GM12878 (cell line): ENCODE data around the gene ADAMTS13.

ENCODE experiments used
- ATF7 ChIP-seq: fragments of 450-650 bp; IDR thresholded peaks from 2 replicates; pipeline ENCODE4 v1.6.1; 2016; ENCODE audit warnings: low read depth, mild to moderate bottlenecking
- EZH2 ChIP-seq: IDR thresholded peaks from 2 replicates; pipeline ENCODE4 v1.6.1; 2012; ENCODE audit warnings: low read depth, mild to moderate bottlenecking, control low read depth, inconsistent platforms, low read length, borderline replicate concordance; ENCODE audit not compliant: control insufficient read depth
- FOXK2 ChIP-seq: fragments of 450-650 bp; IDR thresholded peaks from 2 replicates; pipeline ENCODE4 v1.6.1; 2017; ENCODE audit warnings: mild to moderate bottlenecking, moderate library complexity
- FOXM1 ChIP-seq: IDR thresholded peaks from 2 replicates; pipeline ENCODE4 v1.6.1; 2012; ENCODE audit warnings: low read depth, mild to moderate bottlenecking, inconsistent platforms, low read length, moderate library complexity
- HDAC2 ChIP-seq: fragments of 200-600 bp; sonication (generic); IDR thresholded peaks from 2 replicates; pipeline ENCODE4 v1.6.1; 2017
- MTA3 ChIP-seq: IDR thresholded peaks from 2 replicates; pipeline ENCODE4 v1.6.1; 2012; ENCODE audit warnings: low read length, inconsistent platforms, borderline replicate concordance
- MXI1 ChIP-seq: fragments of 150-350 bp; IDR thresholded peaks from 2 replicates; pipeline ENCODE4 v1.6.1; 2011; ENCODE audit warnings: low read depth, mild to moderate bottlenecking, inconsistent platforms, low read length, improper control_type of control experiment
- RFX5 ChIP-seq: IDR thresholded peaks from 2 replicates; pipeline ENCODE4 v1.6.1; 2011; ENCODE audit warnings: low read depth, low read length, improper control_type of control experiment
- TCF12 ChIP-seq: IDR thresholded peaks from 2 replicates; pipeline ENCODE4 v1.6.1; 2011; ENCODE audit warnings: low read depth, mild to moderate bottlenecking, low read length
- TF ChIP-seq, protein P1 (sequence below), 3 experiments: IDR thresholded peaks in 2 of 3; conservative IDR thresholded peaks in 1 of 3; 2 replicates each; pipeline ENCODE4 v1.5.1; 2011; ENCODE audit warnings: low read depth in 3 of 3, low read length in 3 of 3, mild to moderate bottlenecking in 3 of 3, control low read depth in 2 of 3, moderate library complexity in 2 of 3, inconsistent platforms in 1 of 3, mixed read lengths in 1 of 3; ENCODE audit not compliant: control insufficient read depth in 2 of 3, insufficient read depth in 1 of 3; ENCODE audit errors: extremely low read depth in 1 of 3
- TF ChIP-seq, protein P2 (sequence below): fragments of 150-350 bp; IDR thresholded peaks from 2 replicates; pipeline ENCODE4 v1.6.1; 2016; ENCODE audit warnings: low read depth, low read length
- TF ChIP-seq, protein P3 (sequence below): IDR thresholded peaks from 2 replicates; pipeline ENCODE4 v1.6.1; 2012; ENCODE audit warnings: low read depth, low read length, improper control_type of control experiment

DNA sequence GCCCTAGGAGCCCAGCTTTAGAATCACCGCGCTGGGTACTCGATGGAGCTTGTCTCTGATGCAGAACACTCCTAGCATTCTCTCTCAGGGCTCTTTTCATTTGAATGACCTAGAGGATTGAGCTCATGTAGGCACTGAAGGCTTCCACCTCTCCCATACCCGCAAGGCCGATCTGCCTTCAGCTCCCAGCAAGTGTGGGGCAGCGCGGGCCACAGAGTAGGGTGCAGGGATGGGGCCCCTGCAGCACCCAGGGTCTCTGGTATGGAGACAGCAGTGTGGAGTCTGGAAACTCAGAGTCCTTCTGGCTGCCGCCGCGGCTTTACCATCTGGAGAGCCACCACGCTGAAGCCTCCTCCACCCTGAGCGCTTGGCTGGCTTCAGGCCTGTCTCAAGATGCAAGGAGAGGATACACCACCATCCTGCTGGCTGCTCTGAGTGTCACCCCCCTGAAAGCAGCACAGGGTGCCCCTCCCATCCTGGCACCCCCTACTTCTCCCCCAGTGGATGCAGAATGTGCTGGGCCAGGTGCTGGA is 33.1 kb upstream of the ADAMTS13 start:
- TF ChIP-seq, protein P1, sequence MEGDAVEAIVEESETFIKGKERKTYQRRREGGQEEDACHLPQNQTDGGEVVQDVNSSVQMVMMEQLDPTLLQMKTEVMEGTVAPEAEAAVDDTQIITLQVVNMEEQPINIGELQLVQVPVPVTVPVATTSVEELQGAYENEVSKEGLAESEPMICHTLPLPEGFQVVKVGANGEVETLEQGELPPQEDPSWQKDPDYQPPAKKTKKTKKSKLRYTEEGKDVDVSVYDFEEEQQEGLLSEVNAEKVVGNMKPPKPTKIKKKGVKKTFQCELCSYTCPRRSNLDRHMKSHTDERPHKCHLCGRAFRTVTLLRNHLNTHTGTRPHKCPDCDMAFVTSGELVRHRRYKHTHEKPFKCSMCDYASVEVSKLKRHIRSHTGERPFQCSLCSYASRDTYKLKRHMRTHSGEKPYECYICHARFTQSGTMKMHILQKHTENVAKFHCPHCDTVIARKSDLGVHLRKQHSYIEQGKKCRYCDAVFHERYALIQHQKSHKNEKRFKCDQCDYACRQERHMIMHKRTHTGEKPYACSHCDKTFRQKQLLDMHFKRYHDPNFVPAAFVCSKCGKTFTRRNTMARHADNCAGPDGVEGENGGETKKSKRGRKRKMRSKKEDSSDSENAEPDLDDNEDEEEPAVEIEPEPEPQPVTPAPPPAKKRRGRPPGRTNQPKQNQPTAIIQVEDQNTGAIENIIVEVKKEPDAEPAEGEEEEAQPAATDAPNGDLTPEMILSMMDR (IDR thresholded peaks at IDR 0.05 in 2 of 3, conservative IDR thresholded peaks at IDR 0.05 in 1 of 3; ENCODE audit: control insufficient read depth in 2 of 3, extremely low read depth in 1 of 3, insufficient read depth in 1 of 3, low read depth in 3 of 3, low read length in 3 of 3) = no peak
- TF ChIP-seq ATF7 (no peak), FOXK2 (no peak), RFX5 (no peak), EZH2 (no peak), MXI1 (no peak), FOXM1 (no peak), TCF12 (no peak), HDAC2 (no peak), MTA3 (no peak)
- TF ChIP-seq, protein P2, sequence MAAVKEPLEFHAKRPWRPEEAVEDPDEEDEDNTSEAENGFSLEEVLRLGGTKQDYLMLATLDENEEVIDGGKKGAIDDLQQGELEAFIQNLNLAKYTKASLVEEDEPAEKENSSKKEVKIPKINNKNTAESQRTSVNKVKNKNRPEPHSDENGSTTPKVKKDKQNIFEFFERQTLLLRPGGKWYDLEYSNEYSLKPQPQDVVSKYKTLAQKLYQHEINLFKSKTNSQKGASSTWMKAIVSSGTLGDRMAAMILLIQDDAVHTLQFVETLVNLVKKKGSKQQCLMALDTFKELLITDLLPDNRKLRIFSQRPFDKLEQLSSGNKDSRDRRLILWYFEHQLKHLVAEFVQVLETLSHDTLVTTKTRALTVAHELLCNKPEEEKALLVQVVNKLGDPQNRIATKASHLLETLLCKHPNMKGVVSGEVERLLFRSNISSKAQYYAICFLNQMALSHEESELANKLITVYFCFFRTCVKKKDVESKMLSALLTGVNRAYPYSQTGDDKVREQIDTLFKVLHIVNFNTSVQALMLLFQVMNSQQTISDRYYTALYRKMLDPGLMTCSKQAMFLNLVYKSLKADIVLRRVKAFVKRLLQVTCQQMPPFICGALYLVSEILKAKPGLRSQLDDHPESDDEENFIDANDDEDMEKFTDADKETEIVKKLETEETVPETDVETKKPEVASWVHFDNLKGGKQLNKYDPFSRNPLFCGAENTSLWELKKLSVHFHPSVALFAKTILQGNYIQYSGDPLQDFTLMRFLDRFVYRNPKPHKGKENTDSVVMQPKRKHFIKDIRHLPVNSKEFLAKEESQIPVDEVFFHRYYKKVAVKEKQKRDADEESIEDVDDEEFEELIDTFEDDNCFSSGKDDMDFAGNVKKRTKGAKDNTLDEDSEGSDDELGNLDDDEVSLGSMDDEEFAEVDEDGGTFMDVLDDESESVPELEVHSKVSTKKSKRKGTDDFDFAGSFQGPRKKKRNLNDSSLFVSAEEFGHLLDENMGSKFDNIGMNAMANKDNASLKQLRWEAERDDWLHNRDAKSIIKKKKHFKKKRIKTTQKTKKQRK = no peak
- TF ChIP-seq, protein P3, sequence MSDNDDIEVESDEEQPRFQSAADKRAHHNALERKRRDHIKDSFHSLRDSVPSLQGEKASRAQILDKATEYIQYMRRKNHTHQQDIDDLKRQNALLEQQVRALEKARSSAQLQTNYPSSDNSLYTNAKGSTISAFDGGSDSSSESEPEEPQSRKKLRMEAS = no peak
